SU-DHL-6 (cell line): Measurements from ENCODE around the gene SLC7A7.

ENCODE experiments used
- H2AFZ ChIP-seq: fragments of 200-600 bp; sonication (generic); 2 replicates; pipeline ENCODE4 v1.6.1; 2014; ENCODE audit warnings: low read depth, mild to moderate bottlenecking, moderate library complexity, mixed read lengths, antibody characterized with exemption, low read length; ENCODE audit not compliant: severe bottlenecking
- H3F3A ChIP-seq: fragments of 200-600 bp; shearing (Covaris generic); 2 replicates; pipeline ENCODE4 v1.6.0; 2016; ENCODE audit warnings: antibody characterized with exemption, mild to moderate bottlenecking; ENCODE audit not compliant: insufficient read depth
- H3K27ac ChIP-seq: fragments of 200-600 bp; sonication (generic); 2 replicates; pipeline ENCODE4 v1.5.1; 2016; ENCODE audit warnings: low read depth, mild to moderate bottlenecking, low read length, moderate library complexity, mixed read lengths
- H3K27me3 ChIP-seq: fragments of 200-600 bp; sonication (generic), shearing (Covaris generic); 2 replicates; pipeline ENCODE4 v1.6.0; 2014; ENCODE audit warnings: mild to moderate bottlenecking, low read length
- H3K36me3 ChIP-seq: fragments of 200-600 bp; sonication (generic); 2 replicates; pipeline ENCODE4 v1.6.1; 2014; ENCODE audit warnings: mild to moderate bottlenecking, low read length, mixed read lengths
- H3K4me2 ChIP-seq: fragments of 300-600, 200-600 bp; shearing (Covaris generic), sonication (generic); 2 replicates; pipeline ENCODE4 v1.6.0; 2014; ENCODE audit warnings: low read length, low read depth, mild to moderate bottlenecking; ENCODE audit not compliant: poor library complexity, severe bottlenecking
- H3K4me3 ChIP-seq: fragments of 200-600 bp; sonication (generic); 2 replicates; pipeline ENCODE4 v1.5.1; 2014; ENCODE audit warnings: antibody characterized with exemption, low read length, mild to moderate bottlenecking, mixed read lengths; ENCODE audit not compliant: insufficient read depth, poor library complexity, severe bottlenecking
- H3K79me2 ChIP-seq: fragments of 200-600 bp; sonication (generic); 2 replicates; pipeline ENCODE4 v1.6.1; 2014; ENCODE audit warnings: mild to moderate bottlenecking, low read length, moderate library complexity; ENCODE audit not compliant: insufficient read depth
- H3K9ac ChIP-seq: fragments of 200-600 bp; sonication (generic); 2 replicates; pipeline ENCODE4 v1.7.0; 2014; ENCODE audit warnings: mild to moderate bottlenecking, low read length
- H3K9me2 ChIP-seq: fragments of 200-600 bp; sonication (generic); replicated peaks from 2 replicates; pipeline ENCODE4 v1.6.1; 2014; ENCODE audit warnings: low read length; ENCODE audit not compliant: insufficient read depth
- H3K9me3 ChIP-seq: fragments of 200-600 bp; sonication (generic); 2 replicates; pipeline ENCODE4 v1.6.1; 2014; ENCODE audit warnings: low read length, mixed read lengths; ENCODE audit not compliant: insufficient read depth
- H4K20me1 ChIP-seq: fragments of 200-600 bp; sonication (generic); 2 replicates; pipeline ENCODE4 v1.6.1; 2014; ENCODE audit warnings: low read depth, mild to moderate bottlenecking, antibody characterized with exemption, low read length, moderate library complexity, mixed read lengths
- EZH2phosphoT487 ChIP-seq: fragments of 200-600 bp; sonication (generic), shearing (Covaris generic); conservative IDR thresholded peaks from 2 replicates; pipeline ENCODE4 v1.6.1; 2018; ENCODE audit warnings: mild to moderate bottlenecking, antibody characterized with exemption, low read length, moderate library complexity, mixed read lengths
- TF ChIP-seq, protein P1 (sequence below): fragments of 200-600 bp; sonication (generic); IDR thresholded peaks from one replicate; pipeline ENCODE4 v1.5.1; 2017; ENCODE audit warnings: antibody characterized with exemption, mild to moderate bottlenecking, low read length, moderate library complexity; ENCODE audit not compliant: insufficient read depth, poor library complexity, severe bottlenecking

Gene SLC7A7

GRCh38 chr14:22772725-22773124 is 42.5 kb downstream of the SLC7A7 start:
- Histone ChIP-seq H3K9me3 (no peaks in the 10 kb centered on the region), H3K4me2 (no peak overlapping the region), H3F3A (peaks cover 19% of the 10 kb centered on the region; the same call in 1 of the 2 replicates), H3K9me2 (no peaks in the 10 kb centered on the region), H3K9ac (no peak overlapping the region), H3K4me3 (no peak overlapping the region), H3K27ac (no peak overlapping the region), H2AFZ (no peak overlapping the region), H3K27me3 (no peaks in the 10 kb centered on the region), H3K79me2 (peaks cover 16% of the 10 kb centered on the region), H4K20me1 (no peaks in the 10 kb centered on the region; the same call in 1 of the 2 replicates), H3K36me3 (peaks cover 13% of the 10 kb centered on the region)
- TF ChIP-seq, protein P1, sequence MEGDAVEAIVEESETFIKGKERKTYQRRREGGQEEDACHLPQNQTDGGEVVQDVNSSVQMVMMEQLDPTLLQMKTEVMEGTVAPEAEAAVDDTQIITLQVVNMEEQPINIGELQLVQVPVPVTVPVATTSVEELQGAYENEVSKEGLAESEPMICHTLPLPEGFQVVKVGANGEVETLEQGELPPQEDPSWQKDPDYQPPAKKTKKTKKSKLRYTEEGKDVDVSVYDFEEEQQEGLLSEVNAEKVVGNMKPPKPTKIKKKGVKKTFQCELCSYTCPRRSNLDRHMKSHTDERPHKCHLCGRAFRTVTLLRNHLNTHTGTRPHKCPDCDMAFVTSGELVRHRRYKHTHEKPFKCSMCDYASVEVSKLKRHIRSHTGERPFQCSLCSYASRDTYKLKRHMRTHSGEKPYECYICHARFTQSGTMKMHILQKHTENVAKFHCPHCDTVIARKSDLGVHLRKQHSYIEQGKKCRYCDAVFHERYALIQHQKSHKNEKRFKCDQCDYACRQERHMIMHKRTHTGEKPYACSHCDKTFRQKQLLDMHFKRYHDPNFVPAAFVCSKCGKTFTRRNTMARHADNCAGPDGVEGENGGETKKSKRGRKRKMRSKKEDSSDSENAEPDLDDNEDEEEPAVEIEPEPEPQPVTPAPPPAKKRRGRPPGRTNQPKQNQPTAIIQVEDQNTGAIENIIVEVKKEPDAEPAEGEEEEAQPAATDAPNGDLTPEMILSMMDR: no peak
- TF ChIP-seq EZH2phosphoT487: no peak

- peaks cover 24% of the 10 kb centered on the region; the same call in 1 of the 2 replicates for H3F3A ChIP-seq
- H3K4me3 ChIP-seq: no peak overlapping the region
- H3K9me2 ChIP-seq: no peaks in the 10 kb centered on the region
- H3K79me2 ChIP-seq: peaks cover 29% of the 10 kb centered on the region
- H3K27me3 ChIP-seq: no peaks in the 10 kb centered on the region
- no peak overlapping the region for H3K9ac ChIP-seq
- no peak overlapping the region for H3K4me2 ChIP-seq
- TF ChIP-seq, protein P1: no peak
- no peak for TF ChIP-seq EZH2phosphoT487
- no peak overlapping the region for H2AFZ ChIP-seq
- H3K9me3 ChIP-seq: no peaks in the 10 kb centered on the region
- H3K36me3 ChIP-seq: peaks cover 13% of the 10 kb centered on the region
- H4K20me1 ChIP-seq: no peaks in the 10 kb centered on the region; the same call in 1 of the 2 replicates
- no peak overlapping the region for H3K27ac ChIP-seq
These were observed 44.6 kb downstream of the SLC7A7 start for GRCh38 chr14:22770481-22771187.

GRCh38 chr14:22769369-22769768 is 45.9 kb downstream of the SLC7A7 start:
- TF ChIP-seq, protein P1: no peak
- no peak for TF ChIP-seq EZH2phosphoT487
- no peak overlapping the region for H3K4me2 ChIP-seq

More at GRCh38 chr14:22769369-22769768, 45.9 kb downstream of the SLC7A7 start:
- peaks cover 19% of the 10 kb centered on the region; the same call in 1 of the 2 replicates for H3F3A ChIP-seq
- peaks cover 13% of the 10 kb centered on the region for H3K36me3 ChIP-seq
- H3K9me2 ChIP-seq: no peaks in the 10 kb centered on the region
- H2AFZ ChIP-seq: no peak overlapping the region
- no peak overlapping the region for H3K27ac ChIP-seq
- H4K20me1 ChIP-seq: no peaks in the 10 kb centered on the region; the same call in 1 of the 2 replicates
- peaks cover 29% of the 10 kb centered on the region for H3K79me2 ChIP-seq
- H3K4me3 ChIP-seq: no peak overlapping the region
- H3K9me3 ChIP-seq: no peaks in the 10 kb centered on the region
- no peak overlapping the region for H3K9ac ChIP-seq
- H3K27me3 ChIP-seq: no peaks in the 10 kb centered on the region
